T-helper 2 cell treated with Interferon-gamma antibody and Interleukin-4, amounts not matched to agents 5 μg/mL and 100 μg/mL, for 36 hours (primary cell): ENCODE measurements around the gene HDAC11.
"Not testable (repeated sequence)": the region's sequence is repeated elsewhere in the genome, so short reads cannot be mapped to it uniquely, and the experiment has no call there.

Experiments
- DNase-seq: peaks from one replicate; pipeline ENCODE4 v3.0.0; 2021; ENCODE audit warnings: low spot score
- H3K27ac Mint-ChIP-seq: one replicate; pipeline ENCODE4 v1.8.0; 2021; ENCODE audit warnings: mild to moderate bottlenecking, mixed read lengths
- H3K27me3 Mint-ChIP-seq: one replicate; pipeline ENCODE4 v1.8.0; 2021; ENCODE audit warnings: low read depth, mixed read lengths
- H3K36me3 Mint-ChIP-seq: one replicate; pipeline ENCODE4 v1.8.0; 2021; ENCODE audit warnings: low read depth, mixed read lengths
- H3K4me1 Mint-ChIP-seq: one replicate; pipeline ENCODE4 v1.8.0; 2021; ENCODE audit warnings: low read depth, mixed read lengths
- H3K4me3 Mint-ChIP-seq: one replicate; pipeline ENCODE4 v1.8.0; 2022; ENCODE audit warnings: mild to moderate bottlenecking, moderate library complexity, mixed read lengths
- H3K9me3 Mint-ChIP-seq: one replicate; pipeline ENCODE4 v1.8.0; 2021; ENCODE audit warnings: mixed read lengths

HDAC11 gene

DNA sequence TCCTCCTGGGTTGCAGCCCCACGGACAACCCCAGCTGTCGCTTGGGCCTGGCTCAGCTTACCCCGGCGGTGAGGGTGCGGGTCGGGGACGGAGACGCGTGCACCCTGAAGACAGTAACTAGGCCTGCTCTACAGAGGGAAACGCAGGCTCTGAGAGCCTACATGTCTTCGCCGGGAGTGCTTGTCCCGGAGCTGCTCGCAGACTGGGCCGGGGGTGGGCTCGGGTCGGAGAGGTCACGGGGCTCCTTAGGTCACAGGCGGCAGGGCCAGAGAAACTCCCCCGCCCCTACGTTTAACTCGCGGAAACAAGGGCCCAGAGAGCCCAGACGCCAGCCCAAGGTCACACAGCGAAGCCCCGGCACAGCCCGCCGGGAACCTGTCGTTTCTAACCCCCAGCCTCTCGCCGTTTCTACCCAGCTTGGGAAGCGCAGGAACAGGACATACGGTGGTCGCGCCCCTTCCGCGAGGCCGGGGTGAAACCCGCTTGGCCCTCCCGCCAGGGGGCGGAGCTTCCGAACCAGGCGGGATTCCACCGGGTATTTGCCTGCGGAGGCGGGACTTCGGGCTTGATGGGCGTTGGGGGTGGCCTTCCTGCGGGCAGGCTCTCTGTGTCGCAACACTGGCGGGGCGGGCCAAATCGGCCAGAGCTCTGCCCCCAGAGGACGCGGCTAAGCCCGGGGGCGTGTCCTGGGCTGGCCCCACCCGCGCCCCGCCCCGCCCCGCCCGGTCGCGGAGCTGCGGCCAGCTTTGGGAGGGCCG, at the start of gene HDAC11:
Gene HDAC11, plus strand, starts transcription at position 725 of the 758 bp plus-strand sequence. CDS start 42 bp downstream, outside the sequence.
- Mint-ChIP-seq H3K4me3 (peak within 1 kb of the TSS; percentile 89), H3K27me3 (peaks cover 3% of the 10 kb centered on the region), H3K4me1 (peaks cover 4% of the 10 kb centered on the region), H3K9me3 (no peaks in the 10 kb centered on the region), H3K36me3 (no peaks in the 10 kb centered on the region), H3K27ac (peak within 1 kb of the TSS; percentile 83)
- DNase-seq: peak; percentile 98

DNA sequence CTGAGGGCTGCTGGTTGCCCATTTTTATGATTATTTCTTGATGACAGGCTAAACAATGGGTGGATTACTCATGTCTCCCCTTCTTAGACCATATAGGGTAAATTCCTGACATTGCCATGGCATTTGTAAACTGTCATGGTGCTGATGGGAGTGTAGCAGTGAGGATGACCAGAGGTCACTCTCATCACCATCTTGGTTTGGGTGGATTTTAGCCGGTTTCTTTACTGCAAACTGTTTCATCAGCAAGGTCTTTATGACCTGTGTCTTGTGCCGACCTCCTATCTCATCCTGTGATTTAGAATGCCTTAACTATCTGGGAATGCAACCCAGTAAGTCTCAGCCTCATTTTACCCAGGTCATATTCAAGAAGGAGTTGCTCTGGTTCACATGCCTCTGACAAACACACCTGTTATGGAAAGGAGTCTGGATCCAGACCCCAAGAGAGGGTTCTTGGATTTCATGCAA, 49.7 kb upstream of the HDAC11 start:
- not testable (repeated sequence) for H3K36me3 Mint-ChIP-seq, H3K27ac Mint-ChIP-seq, DNase-seq, H3K9me3 Mint-ChIP-seq, H3K4me3 Mint-ChIP-seq
- peaks cover 17% of the 10 kb centered on the region for H3K4me1 Mint-ChIP-seq
- H3K27me3 Mint-ChIP-seq: peaks cover 15% of the 10 kb centered on the region

DNA sequence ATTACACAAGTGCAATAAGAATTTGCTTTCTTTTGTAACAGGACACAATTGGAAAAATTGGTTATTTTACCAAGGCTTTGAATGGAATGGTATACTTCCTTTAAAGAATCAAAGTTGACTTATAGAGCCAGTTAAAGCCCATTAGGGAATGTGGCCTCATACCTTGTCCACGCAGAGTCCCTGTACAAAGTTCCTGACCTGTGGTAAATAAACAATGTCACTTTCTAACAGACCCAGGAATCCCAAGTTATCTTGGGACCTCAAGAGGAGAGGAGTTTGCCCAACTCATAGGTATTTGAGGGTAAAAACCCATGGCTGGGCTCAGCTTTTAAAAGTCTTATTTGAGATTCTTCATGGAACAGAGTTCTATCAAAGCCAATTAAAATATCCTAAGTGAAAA, 48.0 kb upstream of the HDAC11 start:
- Mint-ChIP-seq H3K4me3 (no peak overlapping the region), H3K9me3 (no peaks in the 10 kb centered on the region), H3K27ac (no peak overlapping the region), H3K36me3 (no peaks in the 10 kb centered on the region), H3K27me3 (peaks cover 24% of the 10 kb centered on the region), H3K4me1 (peaks cover 11% of the 10 kb centered on the region)
- DNase-seq: no peak

DNA sequence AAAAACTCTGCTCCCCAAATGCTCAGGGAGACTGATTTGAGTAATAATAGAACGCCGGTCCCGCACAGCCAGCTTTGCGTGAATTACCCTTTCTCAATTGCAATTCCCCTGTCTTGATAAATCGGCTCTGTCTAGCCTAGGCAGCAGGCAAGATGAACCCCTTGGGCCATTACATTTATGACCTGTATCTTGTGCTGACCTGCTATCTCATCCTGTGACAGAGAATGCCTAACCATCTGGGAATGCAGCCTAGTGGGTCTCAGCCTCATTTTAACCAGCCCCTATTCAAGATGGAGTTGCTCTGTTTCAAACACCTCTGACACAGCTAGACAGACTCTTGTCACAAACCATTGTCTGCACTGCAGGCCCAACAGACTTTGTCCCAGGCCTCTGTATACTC, 46.2 kb upstream of the HDAC11 start:
- Mint-ChIP-seq H3K36me3 (no peaks in the 10 kb centered on the region), H3K9me3 (no peaks in the 10 kb centered on the region), H3K27me3 (peaks cover 27% of the 10 kb centered on the region), H3K27ac (no peak overlapping the region), H3K4me3 (no peak overlapping the region), H3K4me1 (peaks cover 2% of the 10 kb centered on the region)
- DNase-seq: no peak

- H3K9me3 Mint-ChIP-seq, H3K4me1 Mint-ChIP-seq, H3K27ac Mint-ChIP-seq, H3K36me3 Mint-ChIP-seq, H3K4me3 Mint-ChIP-seq, DNase-seq: not testable (repeated sequence)
- peaks cover 27% of the 10 kb centered on the region for H3K27me3 Mint-ChIP-seq
Measured at GRCh38 chr3:13436213-13436612, 43.9 kb upstream of the HDAC11 start.

GRCh38 chr3:13440204-13440817, 39.8 kb upstream of the HDAC11 start:
- Mint-ChIP-seq H3K27me3 (peaks cover 12% of the 10 kb centered on the region), H3K4me1 (no peaks in the 10 kb centered on the region), H3K4me3 (no peak overlapping the region), H3K9me3 (no peaks in the 10 kb centered on the region), H3K36me3 (no peaks in the 10 kb centered on the region), H3K27ac (no peak overlapping the region)
- no peak for DNase-seq

DNA sequence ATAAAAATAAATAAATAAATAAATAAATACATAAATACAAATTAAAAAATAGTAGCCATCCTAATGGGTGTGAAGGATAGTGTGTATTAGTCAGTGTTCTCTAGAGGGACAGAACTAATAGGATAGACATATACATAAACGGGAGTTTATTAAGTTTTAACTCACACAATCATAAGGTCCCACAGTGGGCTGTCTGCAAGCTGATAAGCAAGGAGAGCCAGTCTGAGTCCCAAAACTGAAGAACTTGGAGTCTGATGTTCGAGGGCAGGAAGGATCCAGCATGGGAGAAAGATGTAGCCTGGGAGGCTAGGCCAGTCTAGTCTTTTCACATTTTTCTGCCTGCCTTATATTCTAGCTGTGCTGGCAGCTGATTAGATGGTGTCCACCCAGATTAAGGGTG, 37.2 kb upstream of the HDAC11 start:
- H3K4me1 Mint-ChIP-seq, H3K4me3 Mint-ChIP-seq, DNase-seq, H3K36me3 Mint-ChIP-seq, H3K27me3 Mint-ChIP-seq, H3K27ac Mint-ChIP-seq, H3K9me3 Mint-ChIP-seq: not testable (repeated sequence)

DNA sequence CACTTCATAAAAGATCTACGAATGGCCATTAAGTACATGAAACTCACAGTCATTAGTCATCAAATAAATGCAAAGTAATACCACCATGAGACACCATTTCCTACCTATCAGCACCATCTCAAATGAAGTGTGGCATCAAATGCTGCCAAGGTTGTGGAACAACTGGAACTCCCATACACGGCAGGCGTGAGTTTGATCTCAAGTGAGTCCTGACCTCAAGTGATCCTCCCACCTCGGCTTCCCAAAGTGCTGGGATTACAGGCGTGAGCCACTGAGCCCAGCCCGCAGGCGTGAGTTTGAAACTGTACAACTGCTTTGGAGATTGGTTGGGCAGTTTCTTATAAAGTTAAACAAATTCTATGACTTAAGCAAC, 28.8 kb upstream of the HDAC11 start:
- Mint-ChIP-seq H3K4me3 (peak overlapping the region; percentile 93), H3K27me3 (no peaks in the 10 kb centered on the region), H3K9me3 (no peaks in the 10 kb centered on the region), H3K4me1 (peaks cover 14% of the 10 kb centered on the region), H3K36me3 (no peaks in the 10 kb centered on the region), H3K27ac (peak overlapping the region; percentile 87)
- peak; percentile 40 for DNase-seq

DNA sequence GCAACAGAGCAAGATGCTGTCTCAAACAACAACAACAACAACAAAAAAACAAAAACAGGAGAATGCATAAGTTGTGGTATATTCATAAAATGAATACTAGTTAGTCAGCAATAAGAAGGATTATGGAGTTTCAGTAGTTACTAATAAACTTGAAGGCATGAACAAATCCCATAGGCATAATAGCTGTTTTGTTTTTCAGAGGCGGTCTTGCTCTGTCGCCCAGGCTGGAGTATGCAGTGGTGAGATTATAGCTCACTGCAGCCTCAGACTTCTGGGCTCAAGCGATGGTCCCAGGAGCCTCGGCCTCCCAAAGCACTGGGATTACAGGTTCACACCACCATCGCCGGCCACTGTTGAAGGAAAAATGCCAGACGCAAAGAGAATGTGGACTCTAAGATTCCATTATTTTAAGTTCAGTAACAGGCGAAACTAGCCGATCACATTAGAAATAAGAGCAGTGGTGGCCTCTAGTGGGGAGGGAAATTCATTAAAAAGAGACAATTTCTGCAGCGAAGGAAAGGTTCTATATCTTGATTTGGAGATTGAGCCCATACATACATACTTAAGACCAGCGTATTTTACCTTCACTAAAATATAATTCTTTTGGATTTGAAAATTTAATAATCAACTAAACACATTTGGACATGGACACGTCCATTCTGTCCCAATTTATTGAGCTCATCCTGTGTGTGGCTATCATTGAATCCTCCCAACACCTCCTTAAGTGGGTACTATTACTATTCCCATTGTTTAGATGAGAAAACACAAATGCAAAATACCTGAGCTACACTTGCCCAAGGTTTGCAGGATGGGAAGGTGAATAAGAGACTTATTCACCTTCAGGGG, 27.4 kb upstream of the HDAC11 start:
- no peaks in the 10 kb centered on the region for H3K9me3 Mint-ChIP-seq
- DNase-seq: peak; percentile 18
- H3K27ac Mint-ChIP-seq: peak overlapping the region; percentile 15
- H3K4me1 Mint-ChIP-seq: peaks cover 14% of the 10 kb centered on the region
- H3K27me3 Mint-ChIP-seq: no peaks in the 10 kb centered on the region
- H3K4me3 Mint-ChIP-seq: peak overlapping the region; percentile 93
- no peaks in the 10 kb centered on the region for H3K36me3 Mint-ChIP-seq

GRCh38 chr3:13455644-13456043, 24.5 kb upstream of the HDAC11 start:
- no peak overlapping the region for H3K4me3 Mint-ChIP-seq
- H3K36me3 Mint-ChIP-seq: no peaks in the 10 kb centered on the region
- H3K4me1 Mint-ChIP-seq: peaks cover 14% of the 10 kb centered on the region
- H3K9me3 Mint-ChIP-seq: no peaks in the 10 kb centered on the region
- DNase-seq: no peak
- H3K27me3 Mint-ChIP-seq: peaks cover 6% of the 10 kb centered on the region
- H3K27ac Mint-ChIP-seq: no peak overlapping the region

- Mint-ChIP-seq H3K4me3 (no peak overlapping the region), H3K27ac (no peak overlapping the region), H3K36me3 (no peaks in the 10 kb centered on the region), H3K4me1 (peaks cover 6% of the 10 kb centered on the region), H3K9me3 (no peaks in the 10 kb centered on the region), H3K27me3 (peaks cover 6% of the 10 kb centered on the region)
- no peak for DNase-seq
Measured at GRCh38 chr3:13457593-13457992, 22.5 kb upstream of the HDAC11 start.

GRCh38 chr3:13459605-13460340, 20.3 kb upstream of the HDAC11 start:
- DNase-seq: no peak
- peaks cover 2% of the 10 kb centered on the region for H3K4me1 Mint-ChIP-seq
- H3K27ac Mint-ChIP-seq: no peak overlapping the region
- H3K36me3 Mint-ChIP-seq: no peaks in the 10 kb centered on the region
- peaks cover 11% of the 10 kb centered on the region for H3K27me3 Mint-ChIP-seq
- no peak overlapping the region for H3K4me3 Mint-ChIP-seq
- H3K9me3 Mint-ChIP-seq: no peaks in the 10 kb centered on the region

DNA sequence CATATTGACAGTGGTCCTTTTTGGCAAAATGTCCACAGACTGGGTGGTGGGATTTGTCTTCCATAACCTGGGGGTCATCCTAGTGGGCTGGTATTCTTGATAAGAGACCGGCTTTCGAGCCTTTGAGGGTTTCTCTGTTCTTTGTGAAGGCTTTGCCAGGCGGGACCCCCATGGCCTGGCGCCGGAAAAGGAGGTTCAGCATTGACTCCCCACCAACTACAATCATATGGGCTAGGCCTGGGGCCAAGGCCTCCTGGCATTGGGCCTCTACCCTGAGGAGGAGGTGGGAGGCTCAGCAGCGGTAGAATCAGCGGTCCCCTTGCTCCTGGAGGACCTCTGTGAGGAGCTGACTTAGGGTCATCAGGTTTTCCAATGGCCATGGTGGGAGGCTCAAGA, 19.8 kb upstream of the HDAC11 start:
- peaks cover 15% of the 10 kb centered on the region for H3K27me3 Mint-ChIP-seq
- H3K4me3 Mint-ChIP-seq: no peak overlapping the region
- H3K36me3 Mint-ChIP-seq: no peaks in the 10 kb centered on the region
- no peaks in the 10 kb centered on the region for H3K9me3 Mint-ChIP-seq
- H3K27ac Mint-ChIP-seq: no peak overlapping the region
- peaks cover 2% of the 10 kb centered on the region for H3K4me1 Mint-ChIP-seq
- no peak for DNase-seq
